Measurements from ENCODE around the gene GZMM.

DNA sequence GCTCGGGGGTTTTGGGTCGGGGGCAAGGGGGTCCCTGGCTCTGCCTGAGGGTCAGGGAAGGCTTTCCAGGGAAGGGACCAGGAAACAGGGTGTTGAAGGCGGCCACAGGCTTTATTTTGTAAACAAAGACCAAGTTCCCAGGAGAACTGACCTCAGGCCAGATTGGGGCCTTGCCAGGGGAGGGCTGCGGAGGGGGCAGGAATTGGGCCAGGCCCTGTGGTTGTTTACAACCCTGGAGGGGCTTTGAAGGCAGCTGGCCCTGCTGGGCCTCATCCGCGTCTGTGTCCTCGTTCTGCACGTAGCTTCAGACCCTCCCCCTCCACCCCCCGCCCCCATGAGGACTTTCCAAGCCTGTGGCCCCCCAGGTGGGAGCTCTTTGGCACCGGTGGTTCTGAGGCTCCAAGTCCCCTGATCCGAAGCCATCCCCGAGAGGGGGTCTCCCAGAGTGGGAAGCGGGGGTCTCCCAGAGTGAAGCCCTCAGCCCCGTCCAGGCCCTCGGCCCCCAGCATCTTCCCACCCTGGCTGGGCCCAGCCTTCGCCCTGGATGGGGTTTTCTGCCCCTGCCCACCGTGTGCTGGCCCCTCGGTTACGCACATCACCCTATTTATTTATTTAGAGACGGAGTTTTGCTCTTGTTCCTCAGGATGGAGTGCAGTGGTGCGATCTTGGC, 15.1 kb downstream of the GZMM start:
- TF ChIP-seq, protein P1, sequence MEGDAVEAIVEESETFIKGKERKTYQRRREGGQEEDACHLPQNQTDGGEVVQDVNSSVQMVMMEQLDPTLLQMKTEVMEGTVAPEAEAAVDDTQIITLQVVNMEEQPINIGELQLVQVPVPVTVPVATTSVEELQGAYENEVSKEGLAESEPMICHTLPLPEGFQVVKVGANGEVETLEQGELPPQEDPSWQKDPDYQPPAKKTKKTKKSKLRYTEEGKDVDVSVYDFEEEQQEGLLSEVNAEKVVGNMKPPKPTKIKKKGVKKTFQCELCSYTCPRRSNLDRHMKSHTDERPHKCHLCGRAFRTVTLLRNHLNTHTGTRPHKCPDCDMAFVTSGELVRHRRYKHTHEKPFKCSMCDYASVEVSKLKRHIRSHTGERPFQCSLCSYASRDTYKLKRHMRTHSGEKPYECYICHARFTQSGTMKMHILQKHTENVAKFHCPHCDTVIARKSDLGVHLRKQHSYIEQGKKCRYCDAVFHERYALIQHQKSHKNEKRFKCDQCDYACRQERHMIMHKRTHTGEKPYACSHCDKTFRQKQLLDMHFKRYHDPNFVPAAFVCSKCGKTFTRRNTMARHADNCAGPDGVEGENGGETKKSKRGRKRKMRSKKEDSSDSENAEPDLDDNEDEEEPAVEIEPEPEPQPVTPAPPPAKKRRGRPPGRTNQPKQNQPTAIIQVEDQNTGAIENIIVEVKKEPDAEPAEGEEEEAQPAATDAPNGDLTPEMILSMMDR (conservative IDR thresholded peaks at IDR 0.05; ENCODE audit: low read depth in 2 of 2) = no peak
- TF ChIP-seq REST (IDR thresholded peaks at IDR 0.05; ENCODE audit: unreplicated experiment) (no peak), EZH2 (IDR thresholded peaks at IDR 0.05; ENCODE audit: low read depth, unreplicated experiment) (no peak), POLR2AphosphoS5 (IDR thresholded peaks at IDR 0.05; ENCODE audit: low read depth) (no peak), EZH2phosphoT487 (IDR thresholded peaks at IDR 0.05; ENCODE audit: unreplicated experiment) (no peak)

Measured in GM23338 (cell line).